GM12874 (cell line): ENCODE measurements around the gene PPP1R14C.

Experiments
- TF ChIP-seq, protein P1 (sequence below): IDR thresholded peaks from 2 replicates; pipeline ENCODE4 v1.5.1; 2011; ENCODE audit warnings: low read depth, mild to moderate bottlenecking, control low read depth, low read length, moderate library complexity; ENCODE audit not compliant: insufficient read depth

Gene PPP1R14C

DNA sequence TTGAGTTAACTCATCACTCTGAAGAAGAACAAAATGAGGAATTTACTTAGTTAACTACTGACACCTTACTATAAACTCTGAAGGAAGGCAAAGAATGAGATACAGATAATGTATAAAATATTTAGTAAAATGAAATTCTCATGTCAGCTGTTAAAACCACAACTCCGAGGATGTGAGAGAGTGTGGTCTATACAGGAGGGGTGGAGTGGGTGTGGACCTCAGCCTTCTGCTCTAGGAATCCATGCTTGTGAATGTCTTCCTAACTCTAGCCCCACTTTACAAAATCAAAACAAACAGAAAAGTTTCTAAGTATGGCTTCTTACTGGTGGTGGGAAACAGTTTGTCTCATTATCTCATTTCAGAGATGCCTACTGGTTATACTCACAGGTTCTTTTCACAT is 14.2 kb downstream of the PPP1R14C start:
- TF ChIP-seq, protein P1, sequence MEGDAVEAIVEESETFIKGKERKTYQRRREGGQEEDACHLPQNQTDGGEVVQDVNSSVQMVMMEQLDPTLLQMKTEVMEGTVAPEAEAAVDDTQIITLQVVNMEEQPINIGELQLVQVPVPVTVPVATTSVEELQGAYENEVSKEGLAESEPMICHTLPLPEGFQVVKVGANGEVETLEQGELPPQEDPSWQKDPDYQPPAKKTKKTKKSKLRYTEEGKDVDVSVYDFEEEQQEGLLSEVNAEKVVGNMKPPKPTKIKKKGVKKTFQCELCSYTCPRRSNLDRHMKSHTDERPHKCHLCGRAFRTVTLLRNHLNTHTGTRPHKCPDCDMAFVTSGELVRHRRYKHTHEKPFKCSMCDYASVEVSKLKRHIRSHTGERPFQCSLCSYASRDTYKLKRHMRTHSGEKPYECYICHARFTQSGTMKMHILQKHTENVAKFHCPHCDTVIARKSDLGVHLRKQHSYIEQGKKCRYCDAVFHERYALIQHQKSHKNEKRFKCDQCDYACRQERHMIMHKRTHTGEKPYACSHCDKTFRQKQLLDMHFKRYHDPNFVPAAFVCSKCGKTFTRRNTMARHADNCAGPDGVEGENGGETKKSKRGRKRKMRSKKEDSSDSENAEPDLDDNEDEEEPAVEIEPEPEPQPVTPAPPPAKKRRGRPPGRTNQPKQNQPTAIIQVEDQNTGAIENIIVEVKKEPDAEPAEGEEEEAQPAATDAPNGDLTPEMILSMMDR = no peak

DNA sequence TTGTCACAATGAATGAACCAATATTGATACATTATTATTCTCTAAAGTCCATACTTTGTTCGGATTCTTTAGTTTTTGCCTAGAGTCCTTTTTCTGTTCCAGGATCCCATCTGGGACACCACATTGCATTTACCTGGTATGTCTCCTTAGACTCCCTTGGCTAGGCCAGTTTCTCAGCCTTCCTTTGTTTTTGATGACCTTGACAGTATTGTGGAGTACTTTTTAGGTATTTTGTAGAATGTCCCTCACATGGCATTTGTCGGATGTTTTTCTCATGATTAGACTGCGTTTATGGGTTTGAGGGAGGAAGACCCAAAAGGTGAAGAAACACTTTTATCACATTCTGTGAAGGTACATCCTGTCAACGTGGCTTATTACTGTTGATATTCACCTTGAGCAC is 16.9 kb downstream of the PPP1R14C start:
- TF ChIP-seq, protein P1 = no peak

DNA sequence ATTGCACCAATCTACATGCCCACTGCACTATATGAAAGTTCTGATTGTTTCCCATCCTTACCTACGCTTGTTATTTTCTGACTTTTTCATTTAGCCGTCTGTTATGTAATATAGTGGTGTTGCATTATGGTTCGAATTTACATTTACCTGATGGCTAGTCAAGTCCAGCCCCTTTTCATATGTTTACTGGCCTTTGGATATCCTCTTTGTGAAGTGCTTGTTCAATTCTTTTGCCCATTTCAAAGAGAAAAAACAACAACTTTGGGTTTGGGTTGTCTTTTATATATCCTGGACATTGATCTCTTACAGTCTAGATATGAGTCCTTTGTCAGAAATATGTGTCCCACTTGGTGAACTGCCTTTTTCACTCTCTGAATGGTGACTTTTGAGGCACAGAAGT is 21.1 kb downstream of the PPP1R14C start:
- TF ChIP-seq, protein P1 = no peak

DNA sequence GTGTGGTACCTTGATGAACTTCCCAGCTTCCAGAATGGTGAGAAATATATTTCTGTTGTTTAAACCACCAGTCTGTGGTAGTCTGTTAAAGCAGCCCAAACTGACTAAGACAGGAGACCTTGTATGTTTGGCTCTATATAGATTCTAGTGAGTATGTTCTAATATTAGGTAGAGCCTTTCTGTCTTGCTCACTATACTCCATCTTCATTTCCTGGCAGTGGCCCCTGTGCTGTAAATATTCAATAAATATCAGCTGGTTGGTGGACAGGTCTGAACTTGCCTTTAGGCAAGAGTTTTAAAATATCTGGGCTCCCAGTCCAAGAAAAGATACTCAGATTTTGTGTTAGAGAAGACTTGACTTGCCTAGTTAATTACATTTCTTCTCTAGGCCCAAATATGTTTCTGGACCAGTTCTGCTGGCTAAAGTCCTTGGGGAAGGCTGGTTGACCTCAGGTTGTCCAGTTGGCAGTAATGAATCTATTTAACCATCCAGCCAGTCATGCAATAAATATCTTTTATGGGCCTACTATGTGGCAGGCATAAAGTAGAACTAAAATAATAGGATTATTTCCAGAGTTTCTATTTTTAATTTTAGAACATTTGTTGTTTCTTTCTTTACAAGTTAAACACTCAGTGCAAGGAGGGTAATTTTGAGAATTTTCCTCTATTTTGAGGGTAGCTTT is 22.3 kb downstream of the PPP1R14C start:
- TF ChIP-seq, protein P1 = no peak

DNA sequence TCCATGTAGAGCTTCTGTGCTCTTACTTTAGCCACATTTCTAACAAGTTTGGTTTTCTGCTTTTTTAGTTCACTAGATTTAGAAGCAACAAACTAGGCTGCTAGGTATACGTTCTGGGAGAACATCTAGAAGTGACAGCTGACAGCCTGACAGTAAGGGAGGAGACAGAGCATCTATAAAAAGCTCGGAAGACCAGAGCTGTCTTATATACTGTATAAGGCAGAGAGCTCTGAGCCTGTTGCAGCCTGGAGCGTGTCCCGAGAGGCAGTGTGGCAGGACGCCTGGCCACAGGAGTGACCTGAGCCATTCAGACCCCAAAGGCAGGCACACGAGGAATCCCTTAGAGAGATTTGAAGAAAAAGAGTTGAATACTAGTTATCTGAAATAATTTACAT is 24.6 kb downstream of the PPP1R14C start:
- TF ChIP-seq, protein P1 = no peak

DNA sequence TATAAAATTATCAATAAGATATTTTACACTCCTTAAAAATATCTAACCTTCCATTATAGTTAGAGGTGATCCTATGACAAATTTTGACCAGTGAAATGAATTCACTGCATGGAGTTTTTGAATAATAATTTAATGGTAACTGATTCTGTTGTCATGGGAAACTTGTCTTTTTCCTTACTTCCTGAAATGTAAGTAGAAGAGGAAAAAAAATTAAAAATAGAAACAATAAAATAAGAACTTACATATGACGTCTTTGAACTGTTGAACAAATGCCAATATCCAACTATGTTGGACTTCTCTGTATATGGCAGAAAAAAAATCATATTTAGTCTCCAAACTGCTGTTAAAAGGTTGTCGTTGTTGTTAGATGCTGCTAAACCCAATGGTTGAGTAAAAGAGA is 26.3 kb downstream of the PPP1R14C start:
- TF ChIP-seq, protein P1 = no peak

DNA sequence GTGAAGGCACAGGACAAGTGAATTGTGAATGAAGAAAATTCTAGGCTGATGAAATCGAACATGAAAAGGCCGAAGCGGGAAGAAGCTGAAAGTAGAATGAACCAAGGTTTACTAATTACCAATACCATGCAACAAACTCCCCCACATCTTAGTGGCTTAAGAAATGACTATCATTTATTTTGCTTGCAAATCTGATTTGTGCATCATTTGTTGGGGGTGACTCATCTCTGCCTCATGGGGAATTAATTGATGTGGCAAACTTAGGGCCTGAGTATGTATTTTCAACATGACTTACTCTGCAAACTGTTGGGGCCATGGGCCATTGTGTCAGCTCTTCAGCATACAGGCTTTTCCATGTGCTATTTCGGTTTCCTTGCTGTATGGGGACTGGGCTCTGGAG is 26.8 kb downstream of the PPP1R14C start:
- TF ChIP-seq, protein P1 = no peak
